IPS-20b (cell line): Measurements from ENCODE around the gene FAM117A.
"Not testable (repeated sequence)": the region's sequence is repeated elsewhere in the genome, so short reads cannot be mapped to it uniquely, and the experiment has no call there.

Experiments
- H3K27ac ChIP-seq: one replicate; pipeline ENCODE4 v1.5.1; 2013; ENCODE audit warnings: low read length
- H3K27me3 ChIP-seq: 2 replicates; pipeline ENCODE4 v1.6.1; 2013; ENCODE audit warnings: mild to moderate bottlenecking, low read length, inconsistent platforms; ENCODE audit not compliant: insufficient read depth
- H3K36me3 ChIP-seq: 2 replicates; pipeline ENCODE4 v1.6.1; 2013; ENCODE audit warnings: low read depth, mild to moderate bottlenecking, inconsistent platforms, low read length, moderate library complexity; ENCODE audit not compliant: insufficient read depth
- H3K4me1 ChIP-seq: 2 replicates; pipeline ENCODE4 v1.6.1; 2013; ENCODE audit warnings: mild to moderate bottlenecking, control low read depth, inconsistent platforms, low read length, moderate library complexity; ENCODE audit not compliant: insufficient read depth
- H3K4me3 ChIP-seq: 2 replicates; pipeline ENCODE4 v1.5.1; 2013; ENCODE audit warnings: mild to moderate bottlenecking, low read length, inconsistent platforms
- H3K9ac ChIP-seq: 2 replicates; pipeline ENCODE4 v1.6.1; 2013; ENCODE audit warnings: low read depth, mild to moderate bottlenecking, inconsistent platforms, low read length, moderate library complexity
- H3K9me3 ChIP-seq: 2 replicates; pipeline ENCODE4 v1.6.1; 2013; ENCODE audit warnings: mild to moderate bottlenecking, low read depth, low read length, inconsistent platforms; ENCODE audit not compliant: insufficient read depth

The FAM117A gene

DNA sequence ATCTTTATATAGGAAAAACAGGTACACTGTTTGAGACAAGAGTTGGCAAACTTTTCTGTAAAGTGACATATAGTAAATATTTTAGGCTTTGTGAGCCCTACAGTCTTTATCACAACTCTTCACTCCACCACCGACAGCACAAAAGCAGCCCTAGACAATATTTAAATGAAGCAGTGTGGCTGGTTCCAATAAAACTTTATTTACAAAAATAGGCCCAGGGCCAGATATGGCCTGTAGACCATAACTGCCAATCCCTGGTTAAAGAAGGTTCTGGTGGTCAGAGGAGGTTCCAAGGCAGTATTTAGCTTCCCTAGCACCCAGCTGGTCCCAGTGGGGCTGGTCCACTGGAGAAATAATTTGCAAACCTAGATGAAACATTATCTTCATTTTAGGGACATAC lies 3.6 kb downstream of the FAM117A start:
- Histone ChIP-seq H3K27ac (no peak overlapping the region), H3K4me1 (peaks cover 14% of the 10 kb centered on the region), H3K9me3 (no peaks in the 10 kb centered on the region), H3K9ac (no peak overlapping the region), H3K36me3 (peaks cover 10% of the 10 kb centered on the region; the same call in 1 of the 2 replicates), H3K4me3 (no peak overlapping the region), H3K27me3 (no peaks in the 10 kb centered on the region)

DNA sequence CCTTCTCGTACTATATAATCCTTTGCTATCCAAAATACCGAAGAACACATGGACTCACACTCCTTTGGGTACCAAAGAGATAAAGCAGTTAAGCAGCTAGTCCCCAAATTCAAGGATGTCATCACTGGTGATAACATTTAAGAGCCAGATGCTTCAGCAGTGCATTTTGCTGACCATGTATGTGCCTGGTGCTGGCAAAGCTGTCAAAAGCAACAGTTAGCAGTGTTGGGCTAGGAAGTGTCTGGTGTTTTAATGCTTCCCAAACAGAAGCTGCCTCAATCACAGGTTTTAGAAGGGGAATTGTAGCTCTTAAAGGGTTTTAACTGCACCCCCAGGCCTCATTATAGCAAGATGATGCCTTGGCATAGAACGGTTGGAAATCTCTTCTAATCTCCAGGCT lies 4.7 kb downstream of the FAM117A start:
- Histone ChIP-seq H3K9ac (no peak overlapping the region), H3K4me3 (no peak overlapping the region), H3K27ac (no peak overlapping the region), H3K9me3 (no peaks in the 10 kb centered on the region), H3K27me3 (no peaks in the 10 kb centered on the region), H3K4me1 (peaks cover 14% of the 10 kb centered on the region), H3K36me3 (peaks cover 10% of the 10 kb centered on the region; the same call in 1 of the 2 replicates)

DNA sequence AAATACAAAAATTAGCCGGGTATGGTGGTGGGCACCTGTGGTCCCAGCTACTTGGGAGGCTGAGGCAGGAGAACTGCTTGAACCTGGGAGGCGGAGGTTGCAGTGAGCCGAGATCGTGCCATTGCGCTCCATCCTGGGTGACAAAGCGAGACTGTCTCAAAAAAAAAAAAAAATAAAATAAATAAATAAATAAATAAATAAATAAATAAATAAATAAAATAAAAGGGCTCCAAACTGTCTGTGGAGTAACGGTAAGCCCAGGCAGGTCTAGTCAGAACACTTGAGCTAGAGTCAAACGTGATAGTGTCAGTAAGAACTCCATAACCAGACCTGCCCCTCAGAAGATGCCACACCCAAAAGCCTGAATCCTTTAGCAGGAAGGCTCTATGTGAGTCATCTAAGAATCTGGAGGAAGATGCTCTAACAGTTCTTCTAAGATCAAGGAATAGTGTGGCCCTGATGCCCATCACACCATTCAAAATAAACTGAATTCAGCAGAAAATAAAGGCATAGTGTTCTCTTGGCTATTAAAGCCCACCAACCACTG lies 5.4 kb downstream of the FAM117A start:
- peaks cover 14% of the 10 kb centered on the region for H3K4me1 ChIP-seq
- not testable (repeated sequence) for H3K4me3 ChIP-seq, H3K36me3 ChIP-seq, H3K27me3 ChIP-seq, H3K9me3 ChIP-seq, H3K9ac ChIP-seq, H3K27ac ChIP-seq

DNA sequence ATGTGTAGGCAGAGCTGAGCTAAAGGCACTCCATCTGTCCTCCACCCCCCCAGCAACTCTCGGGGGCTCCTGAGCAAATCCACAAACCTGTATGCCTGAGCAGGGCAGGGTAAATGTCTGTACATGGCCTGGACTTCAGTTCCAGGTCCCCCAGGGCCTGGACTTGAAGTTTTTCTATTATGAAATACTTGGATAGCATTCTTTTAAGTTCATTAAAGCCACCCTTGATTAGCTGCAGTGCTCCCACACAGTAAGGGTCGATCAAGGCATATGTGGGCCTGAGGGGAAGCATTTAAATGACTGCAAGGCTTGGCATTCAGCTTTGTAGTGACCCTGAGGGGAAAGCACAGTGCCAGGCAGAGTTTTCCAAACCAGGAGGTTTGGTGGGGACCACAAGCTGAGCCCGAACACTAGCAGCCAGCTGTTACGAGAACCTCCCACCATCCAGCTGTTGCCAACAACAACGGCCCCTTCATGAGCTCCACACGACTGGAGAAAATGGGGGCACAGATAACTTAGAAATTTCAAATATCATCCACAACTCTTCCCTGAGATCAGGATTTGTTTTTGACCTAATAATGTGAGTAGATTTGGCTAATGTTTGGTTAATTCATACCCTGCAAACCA lies 6.7 kb downstream of the FAM117A start:
- no peaks in the 10 kb centered on the region for H3K27me3 ChIP-seq
- no peak overlapping the region for H3K27ac ChIP-seq
- H3K36me3 ChIP-seq, result peaks cover 10% of the 10 kb centered on the region; the same call in 1 of the 2 replicates

DNA sequence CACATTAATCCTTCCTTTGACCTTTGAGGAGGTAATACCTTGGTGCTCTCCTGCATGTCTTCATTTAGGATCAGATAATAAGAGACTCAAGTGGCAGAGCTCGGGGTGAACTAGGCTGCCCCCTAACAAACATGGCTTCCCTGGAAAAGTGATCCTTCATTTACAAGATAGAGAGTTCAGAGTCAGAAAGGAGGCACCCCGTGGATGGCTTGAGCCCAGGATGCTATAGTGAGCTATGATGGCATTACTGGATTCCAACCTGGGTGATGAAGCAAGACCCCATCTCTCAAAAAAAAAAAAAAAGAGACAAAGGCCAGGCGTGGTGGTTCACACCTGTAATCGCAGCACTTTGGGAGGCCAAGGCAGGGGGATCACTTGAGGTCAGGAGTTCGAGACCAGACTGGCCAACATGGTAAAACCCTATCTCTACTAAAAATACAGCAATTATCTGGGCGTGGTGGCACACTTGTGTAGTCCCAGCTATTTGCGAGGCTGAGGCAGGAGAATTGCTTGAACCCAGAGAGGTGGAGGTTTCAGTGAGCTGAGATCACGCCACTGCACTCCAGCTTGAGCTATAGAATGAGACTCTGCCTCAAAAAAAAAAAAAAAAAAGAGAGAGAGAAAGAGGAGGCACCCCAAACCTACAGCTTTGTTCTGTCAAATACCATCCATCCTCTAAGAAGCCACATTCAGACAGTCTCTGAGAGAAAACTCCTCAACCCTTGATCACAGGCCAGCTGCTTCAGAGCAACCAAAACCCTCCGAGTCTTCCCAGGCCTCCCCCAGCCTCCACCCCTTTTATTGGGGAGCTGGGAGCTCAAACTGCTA lies 7.4 kb downstream of the FAM117A start:
- H3K9me3 ChIP-seq, result no peaks in the 10 kb centered on the region
- H3K27me3 ChIP-seq, result no peaks in the 10 kb centered on the region
- H3K4me3 ChIP-seq, result no peak overlapping the region
- H3K4me1 ChIP-seq, result peaks cover 7% of the 10 kb centered on the region; the same call in 1 of the 2 replicates
- no peak overlapping the region for H3K27ac ChIP-seq
- no peak overlapping the region for H3K9ac ChIP-seq
- H3K36me3 ChIP-seq, result peaks cover 10% of the 10 kb centered on the region; the same call in 1 of the 2 replicates

More for the DNA sequence above, 6.7 kb downstream of the FAM117A start:
- Histone ChIP-seq H3K4me1 (peaks cover 8% of the 10 kb centered on the region), H3K4me3 (no peak overlapping the region), H3K9ac (no peak overlapping the region), H3K9me3 (no peaks in the 10 kb centered on the region)

DNA sequence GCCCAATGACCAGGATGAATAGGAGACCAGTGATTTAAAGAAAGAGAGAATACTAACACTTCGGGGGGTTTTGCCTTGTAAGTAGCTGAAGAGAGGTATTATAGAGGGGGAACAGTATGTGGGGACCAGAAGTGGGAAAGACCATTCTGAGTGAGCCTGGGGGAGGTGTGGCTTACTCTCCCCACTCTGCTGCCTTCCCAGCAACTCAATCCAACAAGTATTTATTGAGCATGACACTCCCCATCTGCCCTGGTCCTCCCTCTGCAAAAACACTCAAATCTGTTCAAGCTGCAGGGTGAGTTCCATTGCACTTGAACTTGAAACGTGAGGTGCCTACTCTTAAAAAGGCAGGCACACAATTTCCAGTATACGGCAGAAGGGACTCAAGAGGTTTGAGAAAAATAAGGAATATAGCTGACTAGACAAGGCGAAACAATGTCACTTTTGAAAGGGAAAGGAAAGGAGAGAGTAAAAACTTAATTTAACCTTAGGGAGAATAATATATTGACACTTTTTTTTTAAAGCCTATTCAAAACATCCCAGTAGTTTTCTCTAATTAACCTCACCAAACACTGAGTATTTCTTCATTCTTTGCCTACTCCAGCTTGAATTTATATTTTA lies 8.2 kb downstream of the FAM117A start:
- no peaks in the 10 kb centered on the region for H3K9me3 ChIP-seq
- peaks cover 10% of the 10 kb centered on the region; the same call in 1 of the 2 replicates for H3K36me3 ChIP-seq
- H3K9ac ChIP-seq, result no peak overlapping the region
- no peak overlapping the region for H3K4me3 ChIP-seq
- H3K27ac ChIP-seq, result no peak overlapping the region
- H3K27me3 ChIP-seq, result no peaks in the 10 kb centered on the region
- H3K4me1 ChIP-seq, result peaks cover 7% of the 10 kb centered on the region; the same call in 1 of the 2 replicates

DNA sequence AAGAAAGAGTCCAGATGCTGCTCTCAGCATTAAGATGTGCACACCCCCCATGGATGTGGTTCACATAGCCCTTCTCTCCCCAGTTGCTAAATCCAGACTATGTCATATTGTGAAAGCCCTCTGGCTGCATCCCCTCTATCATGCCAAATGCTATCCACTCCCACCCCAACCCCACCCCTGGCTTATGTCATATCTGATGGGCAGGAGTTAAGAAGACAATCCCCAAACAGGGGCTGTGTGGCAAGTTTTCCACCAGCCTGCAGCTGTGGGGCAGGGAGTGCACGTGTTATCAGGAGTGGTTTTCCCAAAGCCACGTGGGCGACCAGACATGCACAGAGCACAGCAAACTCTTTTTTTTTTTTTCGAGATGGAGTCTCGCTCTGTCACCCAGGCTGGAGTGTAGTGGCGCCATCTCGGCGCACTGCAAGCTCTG lies 10.0 kb downstream of the FAM117A start:
- Histone ChIP-seq H3K27ac (no peak overlapping the region), H3K4me3 (no peak overlapping the region), H3K4me1 (peaks cover 7% of the 10 kb centered on the region; the same call in 1 of the 2 replicates), H3K9ac (no peak overlapping the region), H3K36me3 (peaks cover 9% of the 10 kb centered on the region; the same call in 1 of the 2 replicates), H3K9me3 (no peaks in the 10 kb centered on the region), H3K27me3 (no peaks in the 10 kb centered on the region)

DNA sequence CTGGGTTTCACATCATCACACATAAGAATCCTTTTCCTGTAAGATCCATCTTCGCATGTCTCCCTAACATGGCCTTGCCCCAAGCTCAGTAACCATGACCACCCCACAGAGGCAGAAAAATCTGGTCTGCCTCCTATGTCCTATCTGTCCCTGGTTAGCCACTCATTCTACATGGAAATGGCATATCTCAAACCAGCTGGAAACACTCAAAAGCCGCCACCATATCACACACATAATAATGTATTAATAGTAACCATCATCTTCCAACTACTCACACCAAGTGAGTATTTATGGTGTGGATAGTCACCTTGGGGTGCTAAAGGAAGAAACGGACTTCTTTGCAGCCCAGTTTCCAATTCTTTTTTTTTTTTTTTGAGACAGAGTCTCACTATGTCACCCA lies 11.4 kb downstream of the FAM117A start:
- peaks cover 7% of the 10 kb centered on the region; the same call in 1 of the 2 replicates for H3K4me1 ChIP-seq
- H3K9ac ChIP-seq, result no peak overlapping the region
- peaks cover 15% of the 10 kb centered on the region; the same call in 1 of the 2 replicates for H3K36me3 ChIP-seq
- no peak overlapping the region for H3K27ac ChIP-seq
- H3K4me3 ChIP-seq, result no peak overlapping the region
- no peaks in the 10 kb centered on the region for H3K9me3 ChIP-seq
- H3K27me3 ChIP-seq, result no peaks in the 10 kb centered on the region

DNA sequence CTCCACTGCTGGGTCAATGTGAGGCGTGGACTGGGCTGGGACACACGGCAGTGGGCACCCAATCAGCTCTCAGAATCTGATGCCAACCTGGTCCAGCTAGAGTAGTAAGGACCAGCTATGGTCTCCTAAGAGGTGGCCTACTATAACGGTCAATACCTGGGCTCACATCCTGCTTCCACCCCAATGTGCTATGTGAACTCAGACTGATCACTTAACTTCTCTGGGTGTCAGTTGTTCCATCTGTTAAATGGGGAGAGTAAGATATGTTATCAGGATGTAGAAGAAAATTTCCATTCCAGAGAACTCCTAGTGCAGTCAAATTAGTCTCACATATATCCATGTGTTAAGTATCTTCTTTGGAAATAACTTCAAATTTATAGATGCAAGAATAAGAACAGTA lies 14.2 kb downstream of the FAM117A start:
- H3K9ac ChIP-seq, result no peak overlapping the region
- H3K4me1 ChIP-seq, result 0 out of 2 replicates have a peak, but pooled peaks cover 4% of the 10 kb centered on the region
- H3K36me3 ChIP-seq, result peaks cover 14% of the 10 kb centered on the region; the same call in 1 of the 2 replicates
- no peak overlapping the region for H3K4me3 ChIP-seq
- no peaks in the 10 kb centered on the region for H3K9me3 ChIP-seq
- H3K27me3 ChIP-seq, result no peaks in the 10 kb centered on the region
- no peak overlapping the region for H3K27ac ChIP-seq

DNA sequence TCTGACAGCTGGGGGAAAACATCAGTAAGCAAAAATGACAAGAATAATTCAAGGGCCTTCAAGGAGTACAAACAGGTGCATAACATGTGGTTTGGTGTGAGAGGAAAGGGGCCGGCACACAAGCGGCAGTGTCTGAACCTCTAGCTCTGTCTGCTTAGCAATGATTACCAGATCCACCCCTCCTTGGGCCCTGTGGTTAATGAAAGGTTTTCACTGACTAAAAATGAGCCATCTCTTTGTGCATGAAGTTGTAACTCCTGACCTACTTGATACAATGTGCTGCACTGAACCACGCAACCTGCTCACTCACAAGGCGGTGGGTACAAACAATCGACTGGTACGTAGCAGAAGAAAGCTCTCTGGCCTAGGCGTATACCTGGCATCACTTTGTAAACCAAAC lies 15.1 kb downstream of the FAM117A start:
- Histone ChIP-seq H3K27ac (no peak overlapping the region), H3K4me1 (0 out of 2 replicates have a peak, but pooled peaks cover 4% of the 10 kb centered on the region), H3K9ac (no peak overlapping the region), H3K36me3 (peaks cover 14% of the 10 kb centered on the region; the same call in 1 of the 2 replicates), H3K27me3 (no peaks in the 10 kb centered on the region), H3K9me3 (no peaks in the 10 kb centered on the region), H3K4me3 (no peak overlapping the region)

DNA sequence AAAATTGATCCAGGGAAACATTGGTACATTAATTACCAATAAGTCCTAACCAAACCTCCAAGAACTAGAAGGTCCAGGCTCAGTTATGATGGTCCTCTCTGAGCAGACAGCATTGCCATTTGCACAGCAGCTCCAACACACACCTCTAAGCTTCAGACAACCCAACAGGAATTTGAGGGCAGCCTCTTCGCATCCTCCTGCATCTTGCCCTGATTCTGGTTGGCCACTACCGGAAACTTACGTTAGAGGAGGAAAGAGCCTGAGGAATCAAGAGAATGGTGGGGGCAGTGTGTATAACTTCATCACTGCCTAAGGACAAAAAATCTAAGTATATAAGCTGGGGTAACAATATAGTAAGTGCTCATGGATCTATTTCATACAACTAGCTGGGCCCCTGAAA lies 15.7 kb downstream of the FAM117A start:
- no peak overlapping the region for H3K9ac ChIP-seq
- peaks cover 14% of the 10 kb centered on the region; the same call in 1 of the 2 replicates for H3K36me3 ChIP-seq
- 0 out of 2 replicates have a peak, but pooled peaks cover 4% of the 10 kb centered on the region for H3K4me1 ChIP-seq
- H3K27me3 ChIP-seq, result no peaks in the 10 kb centered on the region
- H3K9me3 ChIP-seq, result no peaks in the 10 kb centered on the region
- no peak overlapping the region for H3K27ac ChIP-seq
- no peak overlapping the region for H3K4me3 ChIP-seq
